ENCODE measurements around the gene CDH3. TPM values are rescaled to one million over a fixed set of nuclear protein-coding genes. Genes with fewer than 3 reads are reported as not detected.

Gene CDH3
- total and polyA plus RNA-seq, 2 of the 13 experiments (the other 11 are each of a cell fraction or from before 2014, with no cell fraction given): 0.11 TPM; not detected in 1

- TF ChIP-seq TAF15 (IDR thresholded peaks at IDR 0.05; ENCODE audit: low read depth, low read length, poor library complexity, severe bottlenecking) (no peak), ZNF841 (CRISPR knock-in tag; IDR thresholded peaks at IDR 0.05; ENCODE audit: borderline replicate concordance) (no peak), ZNF746 (CRISPR knock-in tag; IDR thresholded peaks at IDR 0.05) (0 out of 2 replicates have a peak, but pooled peaks have one; percentile 33), MAF1 (CRISPR knock-in tag; IDR thresholded peaks at IDR 0.05; ENCODE audit: borderline replicate concordance) (no peak), TEF (CRISPR knock-in tag; IDR thresholded peaks at IDR 0.05) (no peak), SCMH1 (CRISPR knock-in tag; IDR thresholded peaks at IDR 0.05; ENCODE audit: borderline replicate concordance) (no peak), TEAD2 (CRISPR knock-in tag; IDR thresholded peaks at IDR 0.05) (no peak), ZFP90 (CRISPR knock-in tag; IDR thresholded peaks at IDR 0.05; ENCODE audit: borderline replicate concordance) (no peak), SMYD3 (CRISPR knock-in tag; IDR thresholded peaks at IDR 0.05) (no peak), DMTF1 (CRISPR knock-in tag; IDR thresholded peaks at IDR 0.05) (0 out of 2 replicates have a peak, but pooled peaks have one; percentile 15), POLR2A (IDR thresholded peaks at IDR 0.05; ENCODE audit: insufficient read depth in 1 of 2, low read depth in 2 of 2, low read length in 2 of 2) (no peak), RERE (CRISPR knock-in tag; IDR thresholded peaks at IDR 0.05; ENCODE audit: low read depth) (no peak), ZNF674 (CRISPR knock-in tag; IDR thresholded peaks at IDR 0.05; ENCODE audit: low read depth) (no peak), DBP (CRISPR knock-in tag; IDR thresholded peaks at IDR 0.05; ENCODE audit: not compliant biosample characterization) (no peak), MLX (CRISPR knock-in tag; IDR thresholded peaks at IDR 0.05) (no peak), KLF11 (CRISPR knock-in tag; IDR thresholded peaks at IDR 0.05) (0 out of 2 replicates have a peak, but pooled peaks have one; percentile 68), HOXA7 (CRISPR knock-in tag; IDR thresholded peaks at IDR 0.05) (no peak), SRSF4 (IDR thresholded peaks at IDR 0.05; ENCODE audit: low read depth, low read length, poor library complexity, severe bottlenecking) (no peak), TCF7 (IDR thresholded peaks at IDR 0.05; ENCODE audit: low read depth) (no peak)
Measured at GRCh38 chr16:68704232-68704867, 59.2 kb downstream of the CDH3 start (continued).
